ENCODE results near the gene HLA-E. TPM values are rescaled to one million over a fixed set of nuclear protein-coding genes. Genes with fewer than 3 reads are reported as not detected.
"Not testable (repeated sequence)": the region's sequence is repeated elsewhere in the genome, so short reads cannot be mapped to it uniquely, and the experiment has no call there.

The HLA-E gene
- total RNA-seq, 1 donor from 2014 or later, result 465 TPM

DNA sequence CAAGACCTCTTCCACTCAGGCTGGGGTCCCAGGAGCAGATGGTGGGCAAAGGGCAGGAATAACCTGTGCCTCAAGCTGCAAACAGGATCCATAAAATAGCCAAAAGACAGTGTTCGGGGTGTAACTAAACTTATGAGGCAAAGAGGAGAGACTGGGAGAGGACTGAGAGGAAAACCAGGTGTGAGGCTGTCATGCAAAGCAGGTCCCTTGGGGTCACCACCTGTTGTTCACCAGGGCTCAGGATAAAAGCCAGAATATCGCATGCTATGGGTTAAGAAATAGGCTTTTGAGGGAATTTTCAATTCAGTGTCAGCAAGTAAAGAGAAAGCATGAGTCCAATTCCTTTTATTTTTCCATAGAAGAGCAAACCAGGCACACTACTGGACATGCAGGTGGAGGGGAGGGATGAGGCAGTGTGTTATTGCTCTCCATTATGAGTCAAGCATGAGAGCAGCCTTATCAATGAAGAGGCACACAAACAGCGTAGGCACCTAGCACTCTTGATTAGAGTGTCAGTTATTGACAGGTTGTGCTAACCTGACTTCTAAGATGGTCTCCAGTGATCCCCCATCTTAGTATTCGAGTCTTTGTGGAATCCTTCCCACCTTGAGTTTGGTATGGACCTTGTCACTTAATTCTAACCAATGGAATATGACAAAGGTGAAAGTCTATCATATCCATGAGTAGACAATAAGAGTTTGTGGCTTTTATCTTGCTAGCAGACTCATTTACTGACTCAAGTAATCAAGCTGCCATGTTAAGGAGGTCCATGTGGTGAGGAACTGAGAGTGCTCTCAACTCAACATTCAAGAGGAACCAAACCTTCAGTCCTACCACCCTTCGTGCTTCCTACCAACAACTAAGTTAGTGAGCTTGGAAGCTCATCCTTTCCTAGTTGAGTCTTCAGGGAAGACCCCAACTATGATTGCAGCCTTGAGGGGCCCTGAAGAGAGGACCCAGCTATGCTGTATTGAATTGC is 18.8 kb downstream of the HLA-E start:
- no peak for DNase-seq (ENCODE audit: low read depth in 2 of 2)

- DNase-seq (ENCODE audit: low read depth in 2 of 2), result peak in 1 of 2 donors; percentile 30
Measured at GRCh38 chr6:30508890-30509736, 19.8 kb downstream of the HLA-E start.

GRCh38 chr6:30510419-30511168 is 21.3 kb downstream of the HLA-E start:
- no peak for DNase-seq (ENCODE audit: low read depth in 2 of 2)

DNA sequence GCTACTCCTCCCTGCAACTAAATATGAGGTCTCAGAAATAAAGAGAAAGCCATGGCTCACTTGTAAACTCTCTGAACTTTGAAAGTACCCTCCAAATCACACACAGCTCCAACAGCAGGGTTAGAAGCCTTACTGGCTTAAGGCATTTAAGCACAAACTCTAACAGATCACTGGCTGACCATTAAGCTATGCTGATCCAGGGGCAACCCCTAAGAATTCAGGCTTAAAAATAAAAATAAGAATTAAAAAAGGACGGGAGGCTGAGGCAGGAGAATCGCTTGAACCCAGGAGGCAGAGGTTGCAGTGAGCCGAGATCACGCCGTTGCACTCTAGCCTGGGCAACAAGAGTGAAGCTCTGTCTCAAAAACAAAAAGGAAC is 21.8 kb downstream of the HLA-E start:
- no peak for DNase-seq (ENCODE audit: low read depth in 2 of 2)

DNA sequence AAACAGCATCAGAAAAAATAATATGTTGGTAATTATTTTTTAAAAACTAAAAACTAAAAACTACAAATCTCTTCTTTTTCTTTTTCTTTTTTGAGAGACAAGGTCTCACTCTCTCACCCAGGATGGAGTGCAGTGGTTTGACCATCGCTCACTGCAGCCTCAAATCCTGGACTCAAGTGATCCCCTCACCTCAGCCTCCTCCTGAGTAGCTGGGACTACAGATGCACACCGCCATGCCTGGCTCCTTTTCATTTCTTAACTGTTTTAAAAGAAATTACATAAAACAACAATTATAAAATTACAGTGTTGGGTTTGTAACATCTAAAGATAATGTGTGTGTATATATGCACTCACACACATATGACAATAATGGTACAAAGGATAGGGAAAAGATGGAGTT is 24.1 kb downstream of the HLA-E start:
- DNase-seq (ENCODE audit: low read depth in 2 of 2), result no peak

- no peak for DNase-seq (ENCODE audit: low read depth in 2 of 2)
Measured at GRCh38 chr6:30515106-30515505, 25.8 kb downstream of the HLA-E start.

- peak; percentile 99 to 100 for DNase-seq (ENCODE audit: low read depth in 2 of 2)
Measured at GRCh38 chr6:30515944-30516753, 26.8 kb downstream of the HLA-E start.

DNA sequence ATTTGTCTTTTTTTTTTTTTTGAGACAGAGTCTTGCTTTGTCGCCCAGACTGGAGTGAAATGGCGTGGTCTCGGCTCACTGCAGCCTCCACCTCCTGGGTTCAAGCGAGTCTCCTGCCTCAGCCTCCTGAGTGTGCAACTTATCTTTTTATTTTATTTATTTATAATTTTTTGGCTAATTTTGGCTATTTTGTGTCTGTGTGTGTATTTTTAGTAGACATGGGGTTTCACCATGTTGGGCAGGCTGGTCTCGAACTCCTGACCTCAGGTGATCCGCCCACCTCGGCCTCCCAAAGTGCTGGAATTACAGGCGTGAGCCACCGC is 27.4 kb downstream of the HLA-E start:
- DNase-seq (ENCODE audit: low read depth in 2 of 2), result not testable (repeated sequence)

DNA sequence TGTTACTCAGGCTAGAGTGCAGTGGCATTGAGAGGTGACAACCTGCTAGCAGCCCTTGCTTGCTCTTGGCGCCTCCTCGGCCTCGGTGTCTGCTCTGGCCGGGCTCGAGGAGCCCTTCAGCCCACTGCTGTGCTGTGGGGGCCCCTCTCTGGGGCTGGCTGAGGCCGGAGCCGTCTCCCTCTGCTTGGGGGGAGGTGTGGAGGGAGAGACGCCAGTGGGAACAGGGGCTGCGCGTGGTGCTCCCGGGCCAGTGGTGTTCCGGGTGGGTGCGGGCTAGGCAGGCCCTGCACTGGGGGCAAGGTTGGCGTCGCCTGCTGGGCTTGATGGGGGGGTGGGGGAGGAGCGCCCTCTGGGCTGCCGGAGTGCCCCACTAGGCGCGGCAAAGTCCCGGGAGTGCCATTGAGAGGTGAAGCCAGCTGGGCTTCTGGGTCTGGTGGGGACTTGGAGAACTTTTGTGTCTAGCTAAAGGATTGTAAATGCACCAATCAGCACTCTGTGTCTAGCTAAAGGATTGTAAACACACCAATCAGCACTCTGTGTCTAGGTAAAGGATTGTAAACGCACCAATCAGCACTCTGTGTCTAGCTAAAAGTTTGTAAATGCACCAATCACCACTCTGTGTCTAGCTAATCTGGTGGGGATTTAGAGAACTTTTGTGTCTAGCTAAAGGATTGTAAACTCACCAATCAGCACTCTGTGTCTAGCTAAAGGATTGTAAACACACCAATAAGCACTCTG is 28.6 kb downstream of the HLA-E start:
- not testable (repeated sequence) for DNase-seq (ENCODE audit: low read depth in 2 of 2)

DNA sequence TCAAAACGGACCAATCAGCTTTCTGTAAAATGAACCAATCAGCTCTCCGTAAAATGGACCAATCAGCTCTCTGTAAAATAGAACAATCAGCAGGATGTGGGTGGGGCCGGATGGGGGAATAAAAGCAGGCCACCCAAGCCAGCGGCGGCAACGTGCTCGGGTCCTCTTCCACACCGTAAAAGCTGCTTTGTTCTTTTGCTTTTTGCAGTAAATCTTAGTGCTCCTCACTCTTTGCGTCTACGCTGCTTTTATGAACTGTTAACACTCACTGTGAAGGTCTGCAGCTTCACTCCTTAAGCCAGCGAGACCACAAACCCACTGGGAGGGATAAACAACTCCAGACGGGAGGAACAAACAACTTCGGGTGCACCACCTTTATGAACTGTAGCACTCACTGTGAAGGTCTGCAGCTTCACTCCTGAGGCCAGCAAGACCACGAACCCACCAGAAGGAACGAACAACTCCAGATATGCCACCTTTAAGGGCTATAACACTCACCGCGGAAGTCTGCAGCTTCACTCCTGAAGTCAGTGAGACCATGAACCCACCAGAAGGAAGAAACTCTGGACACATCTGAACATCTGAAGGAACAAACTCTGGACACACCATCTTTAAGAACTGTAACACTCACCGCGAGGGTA is 29.3 kb downstream of the HLA-E start:
- DNase-seq (ENCODE audit: low read depth in 2 of 2), result not testable (repeated sequence)

- DNase-seq (ENCODE audit: low read depth in 2 of 2), result no peak
Measured at GRCh38 chr6:30520522-30520921, 31.2 kb downstream of the HLA-E start.

DNA sequence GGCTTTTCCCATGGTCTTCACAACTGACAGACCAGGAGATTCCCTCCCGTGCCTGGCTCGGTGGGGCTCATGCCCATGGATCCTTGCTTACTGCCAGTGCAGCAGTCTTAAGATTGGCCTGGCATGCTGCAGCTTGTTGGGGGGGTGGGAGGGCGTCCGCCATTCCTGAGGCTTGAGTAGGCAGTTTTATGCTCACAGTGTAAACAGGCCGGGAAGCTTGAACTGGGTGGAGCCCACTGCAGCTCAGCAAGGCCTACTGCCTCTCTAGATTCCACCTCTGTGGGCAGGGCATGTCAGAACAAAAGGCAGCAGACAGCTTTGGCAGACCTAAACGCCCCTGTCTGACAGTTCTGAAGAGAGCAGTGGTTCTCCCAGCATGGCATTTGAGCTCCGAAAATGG is 31.8 kb downstream of the HLA-E start:
- peak in 1 of 2 donors; percentile 35 for DNase-seq (ENCODE audit: low read depth in 2 of 2)

DNA sequence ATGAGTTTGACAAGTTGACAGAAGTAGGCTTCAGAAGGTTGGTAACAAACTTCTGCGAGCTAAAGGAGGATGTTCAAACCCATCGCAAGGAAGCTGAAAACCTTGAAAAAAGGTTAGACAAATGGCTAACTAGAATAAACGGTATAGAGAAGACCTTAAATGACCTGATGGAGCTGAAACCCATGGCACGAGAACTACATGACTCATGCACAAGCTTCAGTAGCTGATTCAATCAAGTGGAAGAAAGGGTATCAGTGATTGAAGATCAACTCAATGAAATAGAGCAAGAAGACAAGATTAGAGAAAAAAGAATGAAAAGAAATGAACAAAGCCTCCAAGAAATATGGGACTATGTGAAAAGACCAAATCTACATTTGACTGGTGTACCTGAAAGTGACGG is 32.6 kb downstream of the HLA-E start:
- not testable (repeated sequence) for DNase-seq (ENCODE audit: low read depth in 2 of 2)

GRCh38 chr6:30526444-30526843 is 37.1 kb downstream of the HLA-E start:
- not testable (repeated sequence) for DNase-seq (ENCODE audit: low read depth in 2 of 2)

GRCh38 chr6:30529349-30529875 is 40.1 kb downstream of the HLA-E start:
- DNase-seq (ENCODE audit: low read depth in 2 of 2), result not testable (repeated sequence)

DNA sequence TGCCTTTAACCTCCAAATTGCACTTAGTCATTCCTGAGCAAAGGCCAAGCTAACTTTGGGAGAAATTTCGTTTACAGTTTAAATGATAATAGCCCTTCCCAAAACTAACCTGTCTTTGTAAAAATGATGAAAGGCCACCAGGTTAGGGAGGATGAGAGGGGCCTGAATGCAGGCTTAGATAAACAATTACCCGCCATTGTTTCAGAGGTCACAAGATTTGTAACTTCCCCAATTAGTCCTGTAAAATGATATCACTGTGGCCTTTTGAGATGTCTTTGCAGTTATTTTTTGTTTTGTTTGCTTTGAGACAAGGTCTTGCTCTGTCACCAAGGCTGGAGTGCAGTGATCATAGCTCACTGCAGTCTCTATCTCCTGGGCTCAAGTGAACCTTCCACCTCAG is 40.7 kb downstream of the HLA-E start:
- no peak for DNase-seq (ENCODE audit: low read depth in 2 of 2)

- DNase-seq (ENCODE audit: low read depth in 2 of 2), result no peak
Measured at GRCh38 chr6:30533460-30534294, 44.4 kb downstream of the HLA-E start.

- DNase-seq (ENCODE audit: low read depth in 2 of 2), result no peak
Measured at GRCh38 chr6:30537931-30538330, 48.6 kb downstream of the HLA-E start.

Measured in dermis microvascular lymphatic vessel endothelial cell (primary cell).